ENCODE results near the gene OPN3. TPM values are rescaled to one million over a fixed set of nuclear protein-coding genes. Genes with fewer than 3 reads are reported as not detected.
"Not testable (repeated sequence)": the region's sequence is repeated elsewhere in the genome, so short reads cannot be mapped to it uniquely, and the experiment has no call there.

The OPN3 gene
- total RNA-seq, 1 donor from 2014 or later: 9.0 TPM

GRCh38 chr1:241672301-241672700 lies 32.1 kb upstream of the OPN3 start:
- no peak for TF ChIP-seq CTCF (IDR thresholded peaks at IDR 0.05)
- intact Hi-C loops (cut with DNase I): no loop called here

GRCh38 chr1:241666419-241666818 lies 26.2 kb upstream of the OPN3 start:
- no peaks in the 10 kb centered on the region for H3K9me3 ChIP-seq
- no peak for DNase-seq (ENCODE audit: low spot score in 2 of 2)
- no peaks in the 10 kb centered on the region for H3K36me3 ChIP-seq
- no peaks in the 10 kb centered on the region for H3K4me1 ChIP-seq
- no peak overlapping the region for H3K27ac ChIP-seq
- H3K27me3 ChIP-seq: no peaks in the 10 kb centered on the region
- TF ChIP-seq CTCF (IDR thresholded peaks at IDR 0.05): no peak
- intact Hi-C loops (cut with DNase I): no loop called here
- H3K4me3 ChIP-seq: no peak overlapping the region

More at GRCh38 chr1:241672301-241672700, 32.1 kb upstream of the OPN3 start:
- Histone ChIP-seq H3K27me3 (no peaks in the 10 kb centered on the region), H3K4me1 (no peaks in the 10 kb centered on the region), H3K27ac (no peak overlapping the region), H3K4me3 (no peak overlapping the region), H3K9me3 (no peaks in the 10 kb centered on the region), H3K36me3 (no peaks in the 10 kb centered on the region)
- no peak for DNase-seq (ENCODE audit: low spot score in 2 of 2)

GRCh38 chr1:241660424-241660972 lies 20.3 kb upstream of the OPN3 start:
- no peaks in the 10 kb centered on the region for H3K9me3 ChIP-seq
- H3K4me3 ChIP-seq: no peak overlapping the region
- intact Hi-C loops (cut with DNase I): no loop called here
- no peak for DNase-seq (ENCODE audit: low spot score in 2 of 2)
- TF ChIP-seq CTCF (IDR thresholded peaks at IDR 0.05): no peak
- H3K27me3 ChIP-seq: no peaks in the 10 kb centered on the region
- no peaks in the 10 kb centered on the region for H3K36me3 ChIP-seq
- no peak overlapping the region for H3K27ac ChIP-seq
- no peaks in the 10 kb centered on the region for H3K4me1 ChIP-seq

- DNase-seq (ENCODE audit: low spot score in 2 of 2); H3K36me3 ChIP-seq; H3K27ac ChIP-seq; H3K4me3 ChIP-seq; intact Hi-C loops (cut with DNase I); H3K9me3 ChIP-seq; H3K4me1 ChIP-seq; H3K27me3 ChIP-seq: not testable (repeated sequence)
Measured at GRCh38 chr1:241659016-241659415, 18.8 kb upstream of the OPN3 start.

- no peaks in the 10 kb centered on the region for H3K36me3 ChIP-seq
- no peaks in the 10 kb centered on the region for H3K4me1 ChIP-seq
- DNase-seq (ENCODE audit: low spot score in 2 of 2): no peak
- intact Hi-C loops (cut with DNase I): no loop called here
- H3K9me3 ChIP-seq: no peaks in the 10 kb centered on the region
- H3K27me3 ChIP-seq: no peaks in the 10 kb centered on the region
- H3K27ac ChIP-seq: no peak overlapping the region
- no peak for TF ChIP-seq CTCF (IDR thresholded peaks at IDR 0.05)
- no peak overlapping the region for H3K4me3 ChIP-seq
Measured at GRCh38 chr1:241658081-241658793, 18.1 kb upstream of the OPN3 start.

GRCh38 chr1:241654641-241655040 lies 14.5 kb upstream of the OPN3 start:
- Histone ChIP-seq H3K36me3 (no peaks in the 10 kb centered on the region), H3K9me3 (no peaks in the 10 kb centered on the region), H3K27ac (no peak overlapping the region), H3K4me3 (no peak overlapping the region), H3K4me1 (no peaks in the 10 kb centered on the region), H3K27me3 (no peaks in the 10 kb centered on the region)
- no peak for DNase-seq (ENCODE audit: low spot score in 2 of 2)
- TF ChIP-seq CTCF (IDR thresholded peaks at IDR 0.05): no peak
- intact Hi-C loops (cut with DNase I): no loop called here

Data from ascending aorta (tissue), 2 donors.